ENCODE measurements around the gene GRID1. TPM values are rescaled to one million over a fixed set of nuclear protein-coding genes. Genes with fewer than 3 reads are reported as not detected.

GRID1 gene
- total RNA-seq, 1 experiment from 2014 or later = not detected

DNA sequence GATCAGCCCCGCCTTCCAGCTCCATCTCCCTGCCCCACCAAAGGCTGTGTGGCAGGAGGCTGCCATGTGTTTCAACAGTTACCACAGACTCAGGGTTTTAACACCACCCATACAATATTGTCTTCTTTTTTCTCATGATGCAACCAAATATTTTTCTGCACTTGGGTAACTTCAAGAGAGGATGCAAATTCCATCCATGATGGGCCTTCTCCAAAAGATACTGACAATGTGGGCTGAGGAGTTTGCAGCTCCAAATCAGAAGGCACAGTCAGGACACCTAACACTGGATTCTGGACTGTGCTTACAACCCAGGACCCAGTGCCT lies 347.9 kb downstream of the GRID1 start:
- H3K36me3 ChIP-seq (ENCODE audit: low read depth, low read length) = no peaks in the 10 kb centered on the region
- ATAC-seq (no peak), DNase-seq (no peak)
- no TSS peak for BruUV-seq (replicated peaks)
- POLR2A ChIA-PET (ENCODE audit: unreplicated experiment) = no interaction called here
- no peaks in the 10 kb centered on the region for H3K9me3 ChIP-seq (ENCODE audit: low read length)
- no peak overlapping the region for H3K27ac ChIP-seq (ENCODE audit: low read length)
- intact Hi-C loops (cut with micrococcal nuclease) = no loop called here
- no peak overlapping the region for H2AFZ ChIP-seq (ENCODE audit: low read length)
- H3K79me2 ChIP-seq (ENCODE audit: low read length) = no peaks in the 10 kb centered on the region
- H3K4me1 ChIP-seq (ENCODE audit: insufficient read depth, low read length) = no peaks in the 10 kb centered on the region
- no peak for TF ChIP-seq EZH2 (IDR thresholded peaks at IDR 0.05; ENCODE audit: low read length, unreplicated experiment)
- TF ChIP-seq CTCF (conservative IDR thresholded peaks at IDR 0.05; ENCODE audit: low read depth, low read length) = no peak
- no peak for TF ChIP-seq EZH2phosphoT487 (IDR thresholded peaks at IDR 0.05; ENCODE audit: borderline replicate concordance, low read length)
- H3K4me2 ChIP-seq (ENCODE audit: low read length) = no peak overlapping the region
- no peaks in the 10 kb centered on the region for H3K9me2 ChIP-seq (replicated peaks; ENCODE audit: low read length)
- no peaks in the 10 kb centered on the region for H3K27me3 ChIP-seq (ENCODE audit: low read length)
- H3K9ac ChIP-seq (ENCODE audit: low read length) = no peak overlapping the region
- no peaks in the 10 kb centered on the region for H4K20me1 ChIP-seq (ENCODE audit: low read length)
- CTCF ChIA-PET = no interaction called here
- H3K4me3 ChIP-seq (ENCODE audit: low read length) = no peak overlapping the region
- H3F3A ChIP-seq (ENCODE audit: low read length, unreplicated experiment) = no peaks in the 10 kb centered on the region

GRCh38 chr10:86017841-86018734 lies 348.5 kb downstream of the GRID1 start:
- BruUV-seq (replicated peaks) = no TSS peak
- intact Hi-C loops (cut with micrococcal nuclease) = no loop called here
- Histone ChIP-seq H3K27me3 (ENCODE audit: low read length) (no peaks in the 10 kb centered on the region), H3K79me2 (ENCODE audit: low read length) (no peaks in the 10 kb centered on the region), H3K4me3 (ENCODE audit: low read length) (no peak overlapping the region), H4K20me1 (ENCODE audit: low read length) (no peaks in the 10 kb centered on the region), H3K4me2 (ENCODE audit: low read length) (no peak overlapping the region), H3K4me1 (ENCODE audit: insufficient read depth, low read length) (no peaks in the 10 kb centered on the region), H3K9me2 (replicated peaks; ENCODE audit: low read length) (no peaks in the 10 kb centered on the region), H3K9me3 (ENCODE audit: low read length) (no peaks in the 10 kb centered on the region), H3K36me3 (ENCODE audit: low read depth, low read length) (no peaks in the 10 kb centered on the region), H2AFZ (ENCODE audit: low read length) (no peak overlapping the region), H3K27ac (ENCODE audit: low read length) (no peak overlapping the region), H3F3A (ENCODE audit: low read length, unreplicated experiment) (no peaks in the 10 kb centered on the region), H3K9ac (ENCODE audit: low read length) (no peak overlapping the region)
- no peak for DNase-seq
- ChIA-PET CTCF (no interaction called here), POLR2A (ENCODE audit: unreplicated experiment) (no interaction called here)
- TF ChIP-seq EZH2 (IDR thresholded peaks at IDR 0.05; ENCODE audit: low read length, unreplicated experiment) = no peak
- TF ChIP-seq CTCF (conservative IDR thresholded peaks at IDR 0.05; ENCODE audit: low read depth, low read length) = no peak
- TF ChIP-seq EZH2phosphoT487 (IDR thresholded peaks at IDR 0.05; ENCODE audit: borderline replicate concordance, low read length) = no peak
- no peak for ATAC-seq

- no TSS peak for BruUV-seq (replicated peaks)
- intact Hi-C loops (cut with micrococcal nuclease) = no loop called here
- Histone ChIP-seq H3K4me2 (ENCODE audit: low read length) (no peak overlapping the region), H3F3A (ENCODE audit: low read length, unreplicated experiment) (no peaks in the 10 kb centered on the region), H3K79me2 (ENCODE audit: low read length) (no peaks in the 10 kb centered on the region), H3K4me3 (ENCODE audit: low read length) (no peak overlapping the region), H3K4me1 (ENCODE audit: insufficient read depth, low read length) (no peaks in the 10 kb centered on the region), H3K9ac (ENCODE audit: low read length) (no peak overlapping the region), H2AFZ (ENCODE audit: low read length) (no peak overlapping the region), H3K27me3 (ENCODE audit: low read length) (no peaks in the 10 kb centered on the region), H3K36me3 (ENCODE audit: low read depth, low read length) (no peaks in the 10 kb centered on the region), H3K9me2 (replicated peaks; ENCODE audit: low read length) (no peaks in the 10 kb centered on the region), H4K20me1 (ENCODE audit: low read length) (no peaks in the 10 kb centered on the region), H3K27ac (ENCODE audit: low read length) (no peak overlapping the region), H3K9me3 (ENCODE audit: low read length) (no peaks in the 10 kb centered on the region)
- CTCF ChIA-PET = no interaction called here
- ATAC-seq (no peak), DNase-seq (no peak)
- POLR2A ChIA-PET (ENCODE audit: unreplicated experiment) = no interaction called here
- no peak for TF ChIP-seq EZH2 (IDR thresholded peaks at IDR 0.05; ENCODE audit: low read length, unreplicated experiment)
- TF ChIP-seq CTCF (conservative IDR thresholded peaks at IDR 0.05; ENCODE audit: low read depth, low read length) = no peak
- no peak for TF ChIP-seq EZH2phosphoT487 (IDR thresholded peaks at IDR 0.05; ENCODE audit: borderline replicate concordance, low read length)
These were observed 353.0 kb downstream of the GRID1 start for GRCh38 chr10:86013568-86013967.

All from PC-3 (cell line).